ENCODE results near the gene ATP2B2. TPM values are rescaled to one million over a fixed set of nuclear protein-coding genes. Genes with fewer than 3 reads are reported as not detected.

ATP2B2 gene
- total RNA-seq, 2 donors from 2014 or later = 0.14 to 0.74 TPM

GRCh38 chr3:10356461-10356981 is 148.9 kb downstream of the ATP2B2 start:
- peaks cover 2% of the 10 kb centered on the region for H3K27me3 ChIP-seq (replicated peaks; ENCODE audit: insufficient read depth)
- no peaks in the 10 kb centered on the region for H3K9me3 ChIP-seq
- no peak overlapping the region for H3K27ac ChIP-seq
- no peak for TF ChIP-seq CTCF (IDR thresholded peaks at IDR 0.05)
- TF ChIP-seq POLR2AphosphoS5 (IDR thresholded peaks at IDR 0.05) = no peak
- H3K36me3 ChIP-seq = no peaks in the 10 kb centered on the region
- no peak overlapping the region for H3K4me3 ChIP-seq
- WGBS = 63% methylated on average over 5 of the region's 5 CpGs
- no peak for DNase-seq (ENCODE audit: low spot score)
- intact Hi-C loops (cut with DNase I) = no loop called here
- H3K4me1 ChIP-seq (replicated peaks) = no peaks in the 10 kb centered on the region

- no peak for DNase-seq (ENCODE audit: low spot score)
- 49% methylated on average over 13 of the region's 13 CpGs for WGBS
- H3K36me3 ChIP-seq = no peaks in the 10 kb centered on the region
- intact Hi-C loops (cut with DNase I) = no loop called here
- no peak overlapping the region for H3K4me3 ChIP-seq
- TF ChIP-seq POLR2A (IDR thresholded peaks at IDR 0.05) (no peak), CTCF (IDR thresholded peaks at IDR 0.05) (no peak), POLR2AphosphoS5 (IDR thresholded peaks at IDR 0.05) (no peak)
- no peaks in the 10 kb centered on the region for H3K4me1 ChIP-seq (replicated peaks)
- no peaks in the 10 kb centered on the region for H3K9me3 ChIP-seq
- no peak overlapping the region for H3K27ac ChIP-seq
- peaks cover 2% of the 10 kb centered on the region for H3K27me3 ChIP-seq (replicated peaks; ENCODE audit: insufficient read depth)
Observed at GRCh38 chr3:10354361-10355015, 150.9 kb downstream of the ATP2B2 start.

GRCh38 chr3:10353661-10354360 is 151.6 kb downstream of the ATP2B2 start:
- Histone ChIP-seq H3K4me1 (replicated peaks) (no peaks in the 10 kb centered on the region), H3K27ac (no peak overlapping the region), H3K9me3 (no peaks in the 10 kb centered on the region), H3K27me3 (replicated peaks; ENCODE audit: insufficient read depth) (peaks cover 2% of the 10 kb centered on the region), H3K4me3 (no peak overlapping the region), H3K36me3 (no peaks in the 10 kb centered on the region)
- TF ChIP-seq POLR2A (IDR thresholded peaks at IDR 0.05) (no peak), CTCF (IDR thresholded peaks at IDR 0.05) (no peak), POLR2AphosphoS5 (IDR thresholded peaks at IDR 0.05) (no peak)
- DNase-seq (ENCODE audit: low spot score) = no peak
- WGBS = 58% methylated on average over 10 of the region's 10 CpGs
- intact Hi-C loops (cut with DNase I) = no loop called here

- 61% methylated on average over 3 of the region's 3 CpGs for WGBS
- TF ChIP-seq POLR2AphosphoS5 (IDR thresholded peaks at IDR 0.05) (no peak), POLR2A (IDR thresholded peaks at IDR 0.05) (no peak), CTCF (IDR thresholded peaks at IDR 0.05) (no peak)
- Histone ChIP-seq H3K27ac (no peak overlapping the region), H3K36me3 (no peaks in the 10 kb centered on the region), H3K4me1 (replicated peaks) (no peaks in the 10 kb centered on the region), H3K4me3 (no peak overlapping the region), H3K9me3 (no peaks in the 10 kb centered on the region), H3K27me3 (replicated peaks; ENCODE audit: insufficient read depth) (peaks cover 2% of the 10 kb centered on the region)
- DNase-seq (ENCODE audit: low spot score) = no peak
- intact Hi-C loops (cut with DNase I) = no loop called here
Observed at GRCh38 chr3:10353160-10353559, 152.2 kb downstream of the ATP2B2 start.
